Muscle of leg (tissue), 11 donors: ENCODE data around the gene CEP170B. TPM values are rescaled to one million over a fixed set of nuclear protein-coding genes. Genes with fewer than 3 reads are reported as not detected.
"Not testable (repeated sequence)": the region's sequence is repeated elsewhere in the genome, so short reads cannot be mapped to it uniquely, and the experiment has no call there.

Source experiments
- DNase-seq: peaks from one replicate; pipeline ENCODE4 v3.0.0; 2013
- H3K27ac ChIP-seq: one replicate; pipeline ENCODE4 v1.5.1; 2013; ENCODE audit warnings: mild to moderate bottlenecking, low read length, control low read depth
- H3K27me3 ChIP-seq: one replicate; pipeline ENCODE4 v1.6.1; 2013; ENCODE audit warnings: low read length; ENCODE audit not compliant: control insufficient read depth, insufficient read depth
- H3K36me3 ChIP-seq: one replicate; pipeline ENCODE4 v1.6.1; 2013; ENCODE audit warnings: low read length; ENCODE audit not compliant: control insufficient read depth, insufficient read depth
- H3K4me1 ChIP-seq: one replicate; pipeline ENCODE4 v1.6.1; 2013; ENCODE audit warnings: low read length; ENCODE audit not compliant: control insufficient read depth, insufficient read depth
- H3K4me3 ChIP-seq: one replicate; pipeline ENCODE4 v1.5.1; 2013; ENCODE audit warnings: low read length, control low read depth
- H3K9me3 ChIP-seq: replicated peaks from 2 replicates; pipeline ENCODE4 v1.6.1; 2013; ENCODE audit warnings: low read depth, low read length; ENCODE audit not compliant: control insufficient read depth
- WGBS: methylation state at CpG from one replicate; pipeline ENCODE4 v1.1.5; 2013; ENCODE audit warnings: missing lambda C conversion rate; ENCODE audit not compliant: insufficient coverage; 5-methylcytosine and 5-hydroxymethylcytosine counted together
- polyA plus RNA-seq, 8 donors: library from polyadenylated mRNA; unstranded; fragments of 120-200 nt; gene quantifications; one replicate each; pipeline versions ENCODE4 v1.2.1 to v1.2.3, GENCODE V29; 2013; ENCODE audit warnings: inconsistent platforms in 1 of 8, low replicate concordance in 1 of 8; ENCODE audit not compliant: insufficient read length in 8 of 8, insufficient read depth in 1 of 8
- total RNA-seq: library from RNA; stranded (reverse); fragments of 120-200 nt; gene quantifications from one replicate; pipeline ENCODE4 v1.2.4, GENCODE V29; 2013

The CEP170B gene
- total and polyA plus RNA-seq, 9 donors: 1.6 to 5.1 (median 2.6) TPM

DNA sequence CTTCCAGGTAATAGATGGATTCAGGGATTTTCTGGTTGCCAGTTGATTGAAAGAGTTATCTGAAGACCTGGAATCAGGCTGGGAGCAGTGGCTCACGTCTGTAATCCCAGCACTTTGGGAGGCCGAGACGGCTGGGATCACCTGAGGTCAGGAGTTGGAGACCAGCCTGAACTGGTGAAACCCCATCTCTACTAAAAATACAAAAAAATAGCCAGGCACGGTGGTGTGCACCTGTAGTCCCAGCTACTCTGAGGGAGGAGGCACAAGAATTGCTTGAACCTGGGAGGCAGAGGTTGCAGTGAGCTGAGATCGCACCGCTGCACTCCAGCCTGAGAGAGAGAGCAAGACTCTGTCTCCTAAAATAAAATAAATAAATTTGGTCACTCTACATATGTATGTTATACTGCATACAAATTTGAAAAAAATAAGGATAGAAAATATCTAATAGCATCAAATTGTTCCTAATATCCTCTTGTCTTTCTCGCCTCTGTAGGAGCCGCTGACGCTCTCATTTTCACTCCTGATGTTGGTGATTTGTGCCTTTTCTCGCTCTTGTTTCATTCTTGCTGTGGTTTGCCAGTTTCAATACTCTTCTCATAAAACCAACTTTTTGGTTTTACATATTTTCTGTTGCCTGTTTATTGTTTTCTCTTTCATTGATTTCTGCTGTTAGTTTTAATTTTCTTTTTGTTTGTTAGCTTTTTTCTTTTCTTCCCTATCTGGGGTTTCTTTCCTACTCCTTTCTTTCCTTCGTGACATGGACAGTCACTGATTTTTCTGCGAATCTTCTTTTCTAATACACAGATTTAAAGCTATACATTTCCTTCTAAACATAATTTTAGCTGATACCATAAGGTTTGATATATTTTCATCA lies 35.8 kb downstream of the CEP170B start:
- DNase-seq: no peak
- no CpG with 5 or more reads among the region's 12 CpGs for WGBS

DNA sequence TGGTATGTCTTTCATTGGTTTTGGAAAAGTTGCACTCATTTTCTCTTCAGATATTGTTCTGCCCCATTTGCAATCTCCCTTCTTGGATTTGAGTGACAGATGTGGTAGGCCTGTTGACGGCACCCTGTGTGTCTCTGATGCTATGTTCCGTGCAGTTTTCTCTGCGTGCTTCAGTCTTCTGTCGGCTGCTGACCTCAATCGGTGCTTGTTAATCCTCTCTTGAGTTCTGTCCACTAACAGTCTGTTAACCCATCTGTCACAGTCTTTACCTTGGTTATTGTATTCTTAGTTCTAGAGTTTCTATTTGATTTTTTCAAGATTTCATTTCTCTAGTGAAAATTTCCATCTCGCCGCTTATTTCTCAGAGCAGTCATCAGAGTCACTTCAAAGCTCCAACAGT lies 38.9 kb downstream of the CEP170B start:
- Histone ChIP-seq H3K9me3 (peaks cover 3% of the 10 kb centered on the region), H3K36me3 (no peaks in the 10 kb centered on the region), H3K27me3 (peaks cover 25% of the 10 kb centered on the region), H3K4me1 (peaks cover 2% of the 10 kb centered on the region), H3K4me3 (no peak overlapping the region), H3K27ac (no peak overlapping the region)
- no peak for DNase-seq
- no CpG with 5 or more reads among the region's 7 CpGs for WGBS

More for the DNA sequence above, 35.8 kb downstream of the CEP170B start:
- no peak overlapping the region for H3K4me3 ChIP-seq
- peaks cover 6% of the 10 kb centered on the region for H3K4me1 ChIP-seq
- H3K27ac ChIP-seq: no peak overlapping the region
- peaks cover 15% of the 10 kb centered on the region for H3K27me3 ChIP-seq
- H3K36me3 ChIP-seq: no peaks in the 10 kb centered on the region
- no peaks in the 10 kb centered on the region for H3K9me3 ChIP-seq

DNA sequence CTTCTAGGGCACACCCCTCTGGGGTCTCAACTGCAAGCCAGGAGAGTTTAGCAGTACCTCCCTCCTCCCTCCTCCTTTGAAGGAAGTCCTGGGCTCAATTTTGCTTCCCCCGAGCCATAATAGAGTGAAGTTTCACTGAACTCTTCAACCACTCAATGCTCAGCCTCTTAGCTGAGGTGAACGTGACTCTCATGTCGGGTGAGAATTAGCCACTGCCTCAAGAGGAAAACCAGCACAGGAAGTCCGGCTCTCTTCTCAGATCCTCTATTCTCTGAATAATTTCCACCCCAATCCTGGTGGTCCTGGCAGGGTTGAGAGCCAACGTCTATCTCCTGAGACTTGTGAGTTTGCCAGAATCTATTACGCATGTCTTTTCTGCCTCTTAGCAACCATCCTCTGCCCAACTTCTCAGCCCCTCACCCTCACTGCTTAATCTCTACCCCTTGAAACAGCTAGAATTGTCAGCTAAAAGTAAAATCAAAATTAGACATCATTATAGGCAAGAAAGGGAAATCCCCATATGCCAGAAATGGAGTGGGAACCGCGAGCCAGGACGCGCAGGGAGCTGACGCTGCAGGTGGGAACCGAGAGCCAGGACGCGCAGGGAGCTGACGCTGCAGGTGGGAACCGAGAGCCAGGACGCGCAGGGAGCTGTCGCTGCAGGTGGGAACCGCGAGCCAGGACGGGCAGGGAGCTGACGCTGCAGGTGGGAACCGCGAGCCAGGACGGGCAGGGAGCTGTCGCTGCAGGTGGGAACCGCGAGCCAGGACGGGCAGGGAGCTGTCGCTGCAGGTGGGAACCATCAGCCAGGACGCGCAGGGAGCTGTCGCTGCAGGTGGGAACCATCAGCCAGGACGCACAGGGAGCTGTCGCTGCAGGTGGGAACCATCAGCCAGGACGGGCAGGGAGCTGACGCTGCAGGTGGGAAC lies 39.8 kb downstream of the CEP170B start:
- H3K4me1 ChIP-seq, H3K4me3 ChIP-seq, H3K27ac ChIP-seq, H3K9me3 ChIP-seq, H3K36me3 ChIP-seq: not testable (repeated sequence)
- 50% methylated on average over 31 of the region's 38 CpGs for WGBS
- peak; percentile 25 for DNase-seq
- H3K27me3 ChIP-seq: peaks cover 22% of the 10 kb centered on the region

DNA sequence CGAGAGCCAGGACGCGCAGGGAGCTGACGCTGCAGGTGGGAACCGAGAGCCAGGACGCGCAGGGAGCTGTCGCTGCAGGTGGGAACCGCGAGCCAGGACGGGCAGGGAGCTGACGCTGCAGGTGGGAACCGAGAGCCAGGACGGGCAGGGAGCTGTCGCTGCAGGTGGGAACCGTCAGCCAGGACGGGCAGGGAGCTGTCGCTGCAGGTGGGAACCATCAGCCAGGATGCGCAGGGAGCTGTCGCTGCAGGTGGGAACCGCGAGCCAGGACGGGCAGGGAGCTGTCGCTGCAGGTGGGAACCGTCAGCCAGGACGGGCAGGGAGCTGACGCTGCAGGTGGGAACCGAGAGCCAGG lies 40.5 kb downstream of the CEP170B start:
- peaks cover 22% of the 10 kb centered on the region for H3K27me3 ChIP-seq
- not testable (repeated sequence) for H3K9me3 ChIP-seq, H3K27ac ChIP-seq, H3K36me3 ChIP-seq, H3K4me3 ChIP-seq, H3K4me1 ChIP-seq, DNase-seq
- WGBS: 76% methylated on average over 27 of the region's 28 CpGs

DNA sequence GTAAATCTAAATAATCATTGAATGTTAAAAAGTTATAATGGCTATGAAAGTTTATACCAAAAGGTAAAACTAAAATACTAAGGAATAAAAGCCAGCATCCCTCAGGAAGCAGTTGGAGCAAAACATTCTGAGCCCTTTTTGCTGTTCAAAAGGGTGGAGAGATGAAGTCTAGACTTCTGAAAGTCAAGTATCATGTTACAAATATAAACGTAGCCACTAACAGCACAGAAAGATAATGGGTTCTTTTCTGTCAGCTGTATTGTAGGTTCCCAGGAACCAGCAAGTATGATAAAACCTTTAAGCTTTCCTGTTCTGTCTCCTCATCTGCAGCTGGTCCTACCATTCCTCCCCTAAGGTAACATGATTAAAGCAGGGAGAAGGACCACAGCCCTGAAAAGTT lies 43.2 kb downstream of the CEP170B start:
- H3K36me3 ChIP-seq: no peaks in the 10 kb centered on the region
- H3K4me3 ChIP-seq: no peak overlapping the region
- no peaks in the 10 kb centered on the region for H3K4me1 ChIP-seq
- no CpG with 5 or more reads among the region's 1 CpG for WGBS
- H3K27me3 ChIP-seq: peaks cover 22% of the 10 kb centered on the region
- peaks cover 17% of the 10 kb centered on the region for H3K9me3 ChIP-seq
- no peak for DNase-seq
- H3K27ac ChIP-seq: no peak overlapping the region

DNA sequence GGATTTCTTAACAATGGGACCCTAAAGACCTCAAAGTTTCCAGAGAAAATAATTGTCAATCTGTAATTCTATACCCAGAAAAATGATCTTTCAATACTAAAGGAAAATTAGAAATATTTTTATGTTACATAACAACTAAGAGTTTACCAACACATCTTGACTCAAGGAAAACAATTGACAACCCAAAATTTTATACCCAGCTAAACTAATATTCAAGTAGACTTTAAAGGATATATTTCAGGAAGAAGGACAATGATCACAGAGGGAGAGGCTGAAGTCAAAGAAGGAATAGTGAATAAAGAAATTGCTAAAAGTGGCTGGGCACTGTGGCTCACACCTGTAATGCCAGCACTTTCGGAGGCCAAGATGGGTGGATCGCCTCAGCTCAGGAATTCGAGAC lies 47.0 kb downstream of the CEP170B start:
- no CpG with 5 or more reads among the region's 3 CpGs for WGBS
- no peaks in the 10 kb centered on the region for H3K4me1 ChIP-seq
- H3K36me3 ChIP-seq: no peaks in the 10 kb centered on the region
- H3K4me3 ChIP-seq: no peak overlapping the region
- H3K27me3 ChIP-seq: peaks cover 22% of the 10 kb centered on the region
- no peak overlapping the region for H3K27ac ChIP-seq
- peaks cover 15% of the 10 kb centered on the region for H3K9me3 ChIP-seq
- DNase-seq: no peak

DNA sequence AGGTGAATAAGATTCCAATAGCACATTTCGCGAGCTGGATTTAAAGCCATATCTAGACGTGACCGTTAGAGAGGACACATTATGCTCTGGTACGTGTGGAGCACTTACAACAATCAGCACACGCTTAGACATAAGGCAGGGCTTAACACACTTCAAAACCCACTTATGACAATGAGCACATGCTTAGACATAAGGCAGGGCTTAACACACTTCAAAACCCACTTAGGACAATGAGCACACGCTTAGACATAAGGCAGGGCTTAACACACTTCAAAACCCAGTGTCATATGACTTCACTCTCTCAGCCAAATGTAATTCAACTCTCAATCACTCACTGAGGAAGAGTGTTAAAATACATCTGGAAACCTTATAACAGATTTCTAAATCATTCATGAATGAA lies 48.4 kb downstream of the CEP170B start:
- no peak for DNase-seq
- Histone ChIP-seq H3K9me3 (peaks cover 15% of the 10 kb centered on the region), H3K36me3 (no peaks in the 10 kb centered on the region), H3K4me3 (no peak overlapping the region), H3K27me3 (peaks cover 17% of the 10 kb centered on the region), H3K4me1 (no peaks in the 10 kb centered on the region), H3K27ac (no peak overlapping the region)
- 73% methylated on average over 5 of the region's 7 CpGs for WGBS

DNA sequence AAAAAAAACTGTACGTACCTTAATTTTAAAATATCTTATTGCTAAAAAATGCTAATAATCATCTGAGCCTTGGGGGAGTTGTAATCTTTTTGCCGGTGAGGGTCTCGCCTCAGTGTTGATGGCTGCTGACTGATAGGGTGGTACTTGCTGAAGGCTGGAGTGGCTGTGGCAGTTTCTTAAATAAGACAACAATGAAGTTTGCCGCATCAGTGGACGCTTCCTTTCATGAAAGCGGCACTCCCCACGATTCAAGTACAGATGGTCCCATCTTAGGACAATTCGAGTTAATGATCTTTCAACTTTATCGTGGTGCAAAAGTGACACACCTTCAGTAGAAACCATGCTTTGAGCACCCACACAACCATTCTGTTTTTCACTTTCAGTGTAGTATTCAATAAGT lies 52.0 kb downstream of the CEP170B start:
- Histone ChIP-seq H3K4me1 (no peaks in the 10 kb centered on the region), H3K27me3 (peaks cover 12% of the 10 kb centered on the region), H3K36me3 (no peaks in the 10 kb centered on the region), H3K4me3 (no peak overlapping the region), H3K9me3 (peaks cover 3% of the 10 kb centered on the region), H3K27ac (no peak overlapping the region)
- no peak for DNase-seq
- 92% methylated on average over 7 of the region's 9 CpGs for WGBS

DNA sequence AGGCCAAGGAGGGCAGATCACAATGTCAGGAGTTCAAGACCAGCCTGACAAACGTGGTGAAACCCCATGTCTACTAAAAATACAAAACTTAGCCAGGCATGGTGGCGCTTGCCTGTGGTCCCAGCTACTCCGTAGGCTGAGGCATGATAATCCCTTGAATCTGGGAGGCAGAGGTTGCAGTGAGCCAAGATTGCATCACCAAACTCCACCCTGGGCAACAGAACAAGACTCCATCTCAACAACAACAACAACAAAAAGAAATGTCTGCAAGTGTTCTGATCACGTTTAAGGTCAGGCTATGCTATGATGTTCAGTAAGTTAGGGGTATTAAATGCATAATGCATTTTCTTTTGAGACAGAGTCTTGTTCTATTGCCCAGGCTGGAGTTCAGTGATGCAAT lies 52.9 kb downstream of the CEP170B start:
- 50% methylated on average over 1 of the region's 4 CpGs for WGBS
- Histone ChIP-seq H3K36me3 (no peaks in the 10 kb centered on the region), H3K9me3 (no peaks in the 10 kb centered on the region), H3K27me3 (peaks cover 12% of the 10 kb centered on the region), H3K4me1 (no peaks in the 10 kb centered on the region), H3K27ac (no peak overlapping the region), H3K4me3 (no peak overlapping the region)
- DNase-seq: no peak
